ENCODE data around the gene ATP2B2.
"Not testable (repeated sequence)": the region's sequence is repeated elsewhere in the genome, so short reads cannot be mapped to it uniquely, and the experiment has no call there.

Gene ATP2B2

DNA sequence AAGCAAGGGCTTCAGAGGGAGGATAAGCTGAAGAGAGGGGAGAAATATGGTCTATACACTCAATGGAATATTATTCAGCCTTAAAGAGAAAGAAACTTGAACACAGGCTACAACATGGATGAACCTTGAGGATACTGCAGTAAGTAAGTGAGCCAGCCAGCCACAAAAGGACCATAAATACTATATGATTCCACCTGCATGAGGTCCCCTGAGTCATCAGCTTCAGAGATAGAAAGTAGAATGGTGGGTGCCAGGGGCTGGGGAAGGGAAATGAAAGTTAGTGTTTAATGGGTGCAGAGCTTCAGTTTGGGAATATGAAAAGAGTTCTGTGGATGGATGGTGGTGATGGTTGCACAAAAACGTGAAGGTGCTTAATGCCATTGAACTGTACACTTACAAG lies 116.0 kb downstream of the ATP2B2 start:
- TF ChIP-seq, protein P1, sequence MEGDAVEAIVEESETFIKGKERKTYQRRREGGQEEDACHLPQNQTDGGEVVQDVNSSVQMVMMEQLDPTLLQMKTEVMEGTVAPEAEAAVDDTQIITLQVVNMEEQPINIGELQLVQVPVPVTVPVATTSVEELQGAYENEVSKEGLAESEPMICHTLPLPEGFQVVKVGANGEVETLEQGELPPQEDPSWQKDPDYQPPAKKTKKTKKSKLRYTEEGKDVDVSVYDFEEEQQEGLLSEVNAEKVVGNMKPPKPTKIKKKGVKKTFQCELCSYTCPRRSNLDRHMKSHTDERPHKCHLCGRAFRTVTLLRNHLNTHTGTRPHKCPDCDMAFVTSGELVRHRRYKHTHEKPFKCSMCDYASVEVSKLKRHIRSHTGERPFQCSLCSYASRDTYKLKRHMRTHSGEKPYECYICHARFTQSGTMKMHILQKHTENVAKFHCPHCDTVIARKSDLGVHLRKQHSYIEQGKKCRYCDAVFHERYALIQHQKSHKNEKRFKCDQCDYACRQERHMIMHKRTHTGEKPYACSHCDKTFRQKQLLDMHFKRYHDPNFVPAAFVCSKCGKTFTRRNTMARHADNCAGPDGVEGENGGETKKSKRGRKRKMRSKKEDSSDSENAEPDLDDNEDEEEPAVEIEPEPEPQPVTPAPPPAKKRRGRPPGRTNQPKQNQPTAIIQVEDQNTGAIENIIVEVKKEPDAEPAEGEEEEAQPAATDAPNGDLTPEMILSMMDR (IDR thresholded peaks at IDR 0.05; ENCODE audit: low read depth, low read length): no peak
- H3K4me3 ChIP-seq (ENCODE audit: low read depth, low read length): no peak overlapping the region

DNA sequence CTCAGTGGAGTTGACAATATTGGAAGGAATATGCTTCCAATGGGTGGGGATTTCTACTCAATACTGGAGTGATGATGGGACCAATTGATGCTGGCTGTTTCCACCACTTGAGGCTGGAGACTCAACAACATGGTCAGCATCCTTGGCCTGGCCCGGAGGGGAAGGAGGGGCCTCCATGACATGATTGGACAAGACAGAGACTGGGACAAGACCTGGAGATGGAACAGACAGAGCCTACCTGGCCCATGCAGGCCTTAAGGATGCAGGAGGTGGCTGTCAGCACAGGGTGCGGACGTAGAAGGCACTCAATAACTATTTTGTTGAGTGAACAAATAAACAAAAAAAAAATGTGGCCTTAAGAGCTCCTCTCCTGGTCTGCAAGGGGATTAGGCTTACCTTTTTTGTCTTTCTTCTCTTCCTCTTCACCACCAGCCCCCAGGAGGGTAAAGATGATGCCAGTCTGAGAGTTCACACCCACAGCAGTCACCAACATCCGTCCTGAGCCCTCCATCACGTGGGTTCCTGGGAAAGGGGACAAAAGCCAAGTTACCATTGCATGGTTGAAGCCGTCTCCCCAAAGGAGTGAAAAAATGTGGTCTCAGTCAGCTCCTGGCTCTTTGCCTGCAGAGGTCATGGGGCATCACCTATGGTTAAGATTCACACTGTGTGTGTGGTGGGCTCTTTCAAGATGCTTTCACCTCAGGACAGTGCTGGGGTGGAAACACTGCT lies 117.3 kb downstream of the ATP2B2 start:
- no peak overlapping the region for H3K4me3 ChIP-seq (ENCODE audit: low read depth, low read length)
- TF ChIP-seq, protein P1 (IDR thresholded peaks at IDR 0.05; ENCODE audit: low read depth, low read length): no peak

DNA sequence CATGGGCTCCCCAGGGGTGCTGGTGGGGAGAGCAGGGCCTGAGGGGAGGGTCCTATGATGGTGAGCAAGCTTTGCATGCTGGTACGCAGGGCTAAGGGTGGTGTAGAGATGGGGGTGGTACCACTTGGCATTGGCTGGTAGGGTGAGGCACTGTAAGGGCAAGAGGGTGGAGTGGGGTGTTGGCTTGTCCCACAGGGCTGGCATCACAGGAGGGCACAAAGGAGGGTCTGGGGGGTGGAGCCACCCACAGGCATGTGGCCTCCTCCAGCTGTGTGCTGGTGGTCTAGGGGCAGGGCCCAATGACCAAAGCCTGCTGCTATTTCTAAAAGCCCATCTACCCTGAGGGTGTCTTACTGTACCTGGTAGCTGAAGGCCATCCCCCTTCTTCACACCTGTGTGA lies 119.3 kb downstream of the ATP2B2 start:
- no peak overlapping the region for H3K4me3 ChIP-seq (ENCODE audit: low read depth, low read length)
- TF ChIP-seq, protein P1 (IDR thresholded peaks at IDR 0.05; ENCODE audit: low read depth, low read length): no peak

DNA sequence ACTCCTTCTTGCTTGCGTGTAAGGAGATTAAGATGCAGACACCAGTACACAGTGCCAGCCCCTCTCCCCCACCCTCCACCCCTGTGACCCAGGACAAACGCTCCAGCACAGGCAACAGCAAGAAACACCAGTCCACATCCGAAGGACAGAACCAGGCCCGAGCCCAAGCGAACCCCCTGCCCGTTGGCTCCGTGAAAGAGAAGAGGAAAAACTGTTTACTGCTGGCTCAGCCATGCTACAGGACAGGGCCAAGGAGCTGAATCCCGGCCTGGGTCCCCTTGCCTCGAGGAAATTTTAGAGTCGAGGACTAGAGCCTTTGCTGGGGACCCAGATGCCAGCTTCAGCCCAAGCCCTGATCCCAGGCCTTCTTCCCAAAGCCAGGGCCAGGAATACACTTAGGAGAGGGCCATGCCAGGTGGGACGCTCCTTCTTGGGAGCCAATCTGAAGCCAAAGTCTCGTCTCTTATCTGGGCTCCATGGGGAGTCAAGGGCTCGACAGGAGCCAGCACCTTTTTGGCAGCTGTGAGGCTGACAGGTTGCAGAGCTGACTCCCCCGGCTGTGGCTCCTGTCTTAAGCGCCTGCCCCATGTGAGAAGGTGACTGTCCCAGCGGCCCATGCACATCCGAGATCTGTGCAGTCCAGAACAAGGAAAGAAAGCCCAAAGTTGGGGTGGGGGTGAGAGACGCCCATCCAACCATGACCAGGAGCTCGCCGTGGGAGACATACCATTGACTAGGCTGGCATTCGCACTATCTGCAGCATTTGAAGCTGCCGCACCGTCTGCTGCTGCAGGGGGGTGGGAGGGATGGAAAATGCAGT lies 120.6 kb downstream of the ATP2B2 start:
- no peak overlapping the region for H3K4me3 ChIP-seq (ENCODE audit: low read depth, low read length)
- TF ChIP-seq, protein P1 (IDR thresholded peaks at IDR 0.05; ENCODE audit: low read depth, low read length): no peak

DNA sequence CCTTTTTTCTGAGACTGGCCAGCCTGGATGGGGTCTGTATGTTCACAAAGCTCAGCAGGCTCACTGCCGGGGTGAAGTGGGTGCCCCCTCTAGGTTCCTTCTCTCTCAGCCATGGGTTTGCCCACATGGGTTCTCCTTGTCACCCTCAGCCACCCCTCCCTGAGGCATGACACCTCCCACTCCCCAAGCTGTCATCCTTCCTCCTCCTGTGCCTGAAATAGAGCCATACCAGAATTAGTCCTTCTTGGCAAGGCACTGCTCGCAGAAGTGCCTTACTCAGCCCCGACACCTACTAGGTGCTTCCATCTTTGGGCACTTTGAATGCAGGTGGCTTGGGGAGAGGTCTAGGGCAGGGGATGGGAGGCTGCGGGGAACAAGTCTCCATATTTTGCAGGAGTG lies 121.5 kb downstream of the ATP2B2 start:
- TF ChIP-seq, protein P1 (IDR thresholded peaks at IDR 0.05; ENCODE audit: low read depth, low read length): no peak
- no peak overlapping the region for H3K4me3 ChIP-seq (ENCODE audit: low read depth, low read length)

DNA sequence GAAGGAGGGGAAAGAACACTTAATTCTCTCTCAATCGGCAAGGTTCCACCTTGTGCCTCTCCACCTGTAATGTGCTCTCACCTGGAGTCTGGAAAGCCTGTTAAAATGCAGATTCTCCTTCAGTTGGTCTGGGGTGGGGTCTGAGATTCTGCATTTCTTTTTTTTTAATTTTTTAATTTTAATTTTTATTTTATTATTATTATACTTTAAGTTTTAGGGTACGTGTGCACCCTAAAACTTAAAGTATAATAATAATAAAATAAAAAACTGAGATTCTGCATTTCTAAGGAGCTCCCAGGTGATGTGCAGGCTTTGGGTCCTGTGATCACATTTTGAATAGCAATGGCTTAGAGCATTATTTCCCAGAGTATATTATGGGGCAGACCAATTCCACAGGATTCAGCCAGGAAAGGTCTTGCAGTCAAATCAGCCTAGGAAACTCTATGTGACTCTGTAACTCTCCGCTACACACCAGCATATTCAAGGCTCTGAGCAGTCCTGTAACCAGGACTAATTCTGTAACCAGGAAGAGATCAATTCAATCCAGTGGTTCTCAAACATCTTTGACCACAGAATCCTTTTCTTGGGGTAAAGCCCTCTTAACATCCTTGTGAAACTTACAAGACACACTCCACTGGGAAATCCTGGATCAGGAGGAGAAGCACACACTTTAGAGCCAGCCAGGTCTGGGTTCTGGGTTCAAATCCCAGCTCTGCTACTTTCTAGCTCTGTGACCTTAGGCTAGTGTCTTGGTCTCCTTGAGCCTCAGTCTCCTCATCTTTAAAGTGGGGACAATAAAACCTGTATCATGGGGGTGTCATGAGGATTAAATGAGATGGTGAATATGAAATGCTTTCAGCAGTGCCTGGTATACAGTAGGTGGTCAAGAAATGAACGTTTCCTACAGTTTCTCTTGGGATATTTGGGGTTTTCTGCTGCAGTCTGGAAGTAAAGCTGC lies 122.2 kb downstream of the ATP2B2 start:
- TF ChIP-seq, protein P1 (IDR thresholded peaks at IDR 0.05; ENCODE audit: low read depth, low read length): no peak
- H3K4me3 ChIP-seq (ENCODE audit: low read depth, low read length): no peak overlapping the region

DNA sequence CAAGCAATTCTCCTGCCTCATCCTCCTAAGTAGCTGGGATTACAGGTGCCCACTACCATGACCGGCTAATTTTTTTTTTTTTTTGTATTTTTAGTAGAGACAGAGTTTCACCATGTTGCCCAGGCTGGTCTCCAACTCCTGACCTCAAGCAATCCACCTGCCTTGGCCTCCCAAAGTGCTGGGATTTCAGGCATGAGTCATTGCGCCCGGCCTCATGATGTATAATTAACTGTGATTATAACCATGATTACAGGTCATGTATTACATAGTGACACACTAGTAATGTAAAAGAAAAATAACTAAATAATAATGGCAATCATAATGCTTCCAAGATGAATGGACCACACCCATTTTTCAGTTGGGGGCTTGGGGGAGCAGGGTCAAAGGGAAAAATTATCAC lies 122.9 kb downstream of the ATP2B2 start:
- not testable (repeated sequence) for H3K4me3 ChIP-seq (ENCODE audit: low read depth, low read length)
